IMR-90 (cell line): ENCODE data around the gene ETV4. TPM values are rescaled to one million over a fixed set of nuclear protein-coding genes. Genes with fewer than 3 reads are reported as not detected.

Source experiments
- ATAC-seq: fragments of 200-7000 bp; cut with Tn5 transposase; 2 replicates; pipeline ENCODE4 v1.9.1; 2020; ENCODE audit warnings: low read depth, mild to moderate bottlenecking, moderate library complexity
- BruUV-seq: library from RNA; stranded (reverse); fragments of 400-500 nt; replicated peaks from 2 replicates; lab custom pipeline; 2021; lab: Mats Ljungman, UMichigan
- CTCF ChIA-PET: fragments of 300-600 bp; formaldehyde crosslinking; extraction: SDS; loops from one replicate; lab custom pipeline; 2021; ENCODE audit warnings: antibody characterized with exemption; lab: Yijun Ruan, JAX
- POLR2A ChIA-PET: fragments of 300-600 bp; sonication (Branson Sonifier 250); formaldehyde crosslinking; loops from one replicate; lab custom pipeline; 2022; ENCODE audit warnings: antibody characterized with exemption; ENCODE audit not compliant: unreplicated experiment; lab: Charles Lee
- DNase-seq: peaks from one replicate; pipeline ENCODE4 v3.0.0; 2013
- H2AFZ ChIP-seq: replicated peaks from 2 replicates; pipeline ENCODE3; 2013; ENCODE audit warnings: low read length, mild to moderate bottlenecking; ENCODE audit not compliant: poor library complexity
- H2AK5ac ChIP-seq: 2 replicates; pipeline ENCODE4 v1.6.1; 2013; ENCODE audit warnings: low read depth, low read length, inconsistent platforms
- H2AK9ac ChIP-seq: replicated peaks from 2 replicates; pipeline ENCODE3; 2013; ENCODE audit warnings: mild to moderate bottlenecking, low read depth, low read length, moderate library complexity; ENCODE audit not compliant: poor library complexity
- H2BK120ac ChIP-seq: 2 replicates; pipeline ENCODE4 v1.6.1; 2013; ENCODE audit warnings: low read depth, low read length, inconsistent platforms
- H2BK15ac ChIP-seq: 3 replicates; pipeline ENCODE4 v1.6.1; 2013; ENCODE audit warnings: low read depth, low read length, inconsistent platforms
- H2BK20ac ChIP-seq: 2 replicates; pipeline ENCODE4 v1.6.1; 2013; ENCODE audit warnings: low read depth, mild to moderate bottlenecking, inconsistent platforms, low read length, moderate library complexity
- H2BK5ac ChIP-seq: 2 replicates; pipeline ENCODE4 v1.6.1; 2013; ENCODE audit warnings: mild to moderate bottlenecking, low read depth, low read length, inconsistent platforms; ENCODE audit not compliant: poor library complexity, severe bottlenecking
- H3K14ac ChIP-seq: replicated peaks from 2 replicates; pipeline ENCODE4 v1.6.1; 2013; ENCODE audit warnings: low read depth, low read length, inconsistent platforms
- H3K18ac ChIP-seq: 2 replicates; pipeline ENCODE4 v1.6.1; 2013; ENCODE audit warnings: low read depth, low read length, control low read depth
- H3K23ac ChIP-seq: 2 replicates; pipeline ENCODE4 v1.6.1; 2013; ENCODE audit warnings: low read depth, low read length, inconsistent platforms
- H3K27ac ChIP-seq: 2 replicates; pipeline ENCODE4 v1.5.1; 2013; ENCODE audit warnings: mild to moderate bottlenecking, control low read depth, low read length; ENCODE audit not compliant: insufficient read depth
- H3K27me3 ChIP-seq: 2 replicates; pipeline ENCODE4 v1.6.1; 2013; ENCODE audit warnings: low read length; ENCODE audit not compliant: control insufficient read depth, insufficient read depth
- H3K36me3 ChIP-seq: 2 replicates; pipeline ENCODE4 v1.6.1; 2013; ENCODE audit warnings: low read length, mixed read lengths; ENCODE audit not compliant: control insufficient read depth, insufficient read depth
- H3K4ac ChIP-seq: 2 replicates; pipeline ENCODE4 v1.6.1; 2013; ENCODE audit warnings: low read depth, low read length, inconsistent platforms
- H3K4me1 ChIP-seq: 2 replicates; pipeline ENCODE4 v1.6.1; 2013; ENCODE audit warnings: low read length, mixed read lengths; ENCODE audit not compliant: control insufficient read depth, insufficient read depth
- H3K4me2 ChIP-seq: 2 replicates; pipeline ENCODE4 v1.6.1; 2013; ENCODE audit warnings: low read depth, mild to moderate bottlenecking, control low read depth, low read length, moderate library complexity
- H3K4me3 ChIP-seq: 2 replicates; pipeline ENCODE4 v1.5.1; 2013; ENCODE audit warnings: low read depth, mild to moderate bottlenecking, control low read depth, low read length, moderate library complexity; ENCODE audit not compliant: insufficient read depth
- H3K56ac ChIP-seq: 2 replicates; pipeline ENCODE4 v1.6.1; 2013; ENCODE audit warnings: low read length, inconsistent platforms; ENCODE audit not compliant: insufficient read depth; ENCODE audit errors: extremely low read depth
- H3K79me1 ChIP-seq, 2 experiments: 2 replicates each; pipeline ENCODE4 v1.6.1; 2013; ENCODE audit warnings: low read length in 2 of 2, inconsistent platforms in 1 of 2, low read depth in 1 of 2
- H3K9ac ChIP-seq: 2 replicates; pipeline ENCODE4 v1.6.1; 2013; ENCODE audit warnings: low read depth, low read length, control low read depth
- H3K9me1 ChIP-seq: 2 replicates; pipeline ENCODE4 v1.6.1; 2013; ENCODE audit warnings: low read length, inconsistent platforms; ENCODE audit not compliant: insufficient read depth
- H3K9me3 ChIP-seq: 2 replicates; pipeline ENCODE4 v1.6.1; 2013; ENCODE audit warnings: low read length; ENCODE audit not compliant: control insufficient read depth, insufficient read depth
- H4K20me1 ChIP-seq: 2 replicates; pipeline ENCODE4 v1.6.1; 2013; ENCODE audit warnings: low read length, inconsistent platforms; ENCODE audit not compliant: insufficient read depth
- H4K5ac ChIP-seq: 2 replicates; pipeline ENCODE4 v1.6.1; 2013; ENCODE audit warnings: mild to moderate bottlenecking, low read depth, low read length, control low read depth
- H4K8ac ChIP-seq, 2 experiments: 2 replicates each; pipeline ENCODE4 v1.6.1; 2013; ENCODE audit warnings: low read depth in 2 of 2, low read length in 2 of 2, control low read depth in 1 of 2, inconsistent platforms in 1 of 2
- H4K91ac ChIP-seq: 2 replicates; pipeline ENCODE4 v1.6.1; 2013; ENCODE audit warnings: low read depth, low read length, inconsistent platforms; ENCODE audit not compliant: insufficient read depth
- BHLHE40 ChIP-seq: fragments of 150-350 bp; IDR thresholded peaks from 2 replicates; pipeline ENCODE4 v1.6.1; 2016; ENCODE audit warnings: mild to moderate bottlenecking, low read depth, low read length
- CEBPB ChIP-seq: IDR thresholded peaks from 2 replicates; pipeline ENCODE4 v1.6.1; 2012; ENCODE audit warnings: low read depth, low read length, improper control_type of control experiment
- CHD1 ChIP-seq: IDR thresholded peaks from 2 replicates; pipeline ENCODE4 v1.6.1; 2012; ENCODE audit warnings: low read depth, low read length, improper control_type of control experiment
- CTCF ChIP-seq: conservative IDR thresholded peaks from 2 replicates; pipeline ENCODE4 v1.5.1; 2012; ENCODE audit warnings: mild to moderate bottlenecking, low read depth, low read length, improper control_type of control experiment
- ELK1 ChIP-seq: fragments of 150-350 bp; IDR thresholded peaks from 2 replicates; pipeline ENCODE4 v1.6.1; 2016; ENCODE audit warnings: low read depth, mild to moderate bottlenecking, low read length, moderate library complexity, borderline replicate concordance
- FOS ChIP-seq: fragments of 150-350 bp; IDR thresholded peaks from 2 replicates; pipeline ENCODE4 v1.6.1; 2016; ENCODE audit warnings: low read depth, low read length
- MAFK ChIP-seq: IDR thresholded peaks from 2 replicates; pipeline ENCODE4 v1.6.1; 2012; ENCODE audit warnings: low read depth, low read length, improper control_type of control experiment
- MAZ ChIP-seq: IDR thresholded peaks from 2 replicates; pipeline ENCODE4 v1.6.1; 2012; ENCODE audit warnings: low read depth, mild to moderate bottlenecking, low read length, improper control_type of control experiment, moderate library complexity, borderline replicate concordance
- MXI1 ChIP-seq: IDR thresholded peaks from 2 replicates; pipeline ENCODE4 v1.6.1; 2012; ENCODE audit warnings: low read depth, mild to moderate bottlenecking, low read length, moderate library complexity, borderline replicate concordance
- RAD21 ChIP-seq: IDR thresholded peaks from 2 replicates; pipeline ENCODE4 v1.6.1; 2012; ENCODE audit warnings: low read length, improper control_type of control experiment
- RCOR1 ChIP-seq: IDR thresholded peaks from 2 replicates; pipeline ENCODE4 v1.6.1; 2012; ENCODE audit warnings: mild to moderate bottlenecking, low read length, improper control_type of control experiment; ENCODE audit not compliant: insufficient replicate concordance
- RFX5 ChIP-seq: IDR thresholded peaks from 2 replicates; pipeline ENCODE4 v1.8.0; 2012; ENCODE audit warnings: low read depth, mild to moderate bottlenecking, low read length, moderate library complexity
- SMC3 ChIP-seq: fragments of 150-350 bp; IDR thresholded peaks from 2 replicates; pipeline ENCODE4 v1.6.1; 2016; ENCODE audit warnings: low read depth, mild to moderate bottlenecking, antibody characterized with exemption, low read length, moderate library complexity
- USF2 ChIP-seq: fragments of 150-350 bp; IDR thresholded peaks from 2 replicates; pipeline ENCODE4 v1.6.1; 2017; ENCODE audit warnings: mild to moderate bottlenecking, antibody characterized with exemption, low read length, low read depth
- WGBS, 2 experiments: methylation state at CpG; one replicate each; pipeline versions ENCODE4 v1.1.5 to v1.1.7; 2013; ENCODE audit warnings: missing lambda C conversion rate in 2 of 2; ENCODE audit not compliant: insufficient read length in 1 of 2; ENCODE audit errors: extremely low coverage in 2 of 2; 5-methylcytosine and 5-hydroxymethylcytosine counted together
- dilution Hi-C: fragments of 300-500 bp; cut with HindIII; formaldehyde crosslinking; loops from one replicate; pipeline ENCODE4 v1.14.3; 2018; ENCODE audit warnings: low sequenced_read_pairs; ENCODE audit not compliant: unreplicated experiment
- in situ Hi-C: fragments of 300-500 bp; cut with MboI; formaldehyde crosslinking; loops from 3 replicates; pipeline ENCODE4 v1.14.3; 2019; ENCODE audit warnings: low sequenced_read_pairs, inconsistent platforms, mixed read lengths
- intact Hi-C: fragments of 100-400 bp; cut with micrococcal nuclease; formaldehyde crosslinking; loops from 2 replicates; pipeline ENCODE4 v1.10.0; 2022
- polyA plus RNA-seq, 3 experiments: library from polyadenylated mRNA; depleted of rRNA; stranded (reverse); fragments of >200 nt; gene quantifications; 2 replicates each; pipeline ENCODE4 v1.2.3, GENCODE V29; 2012; ENCODE audit warnings: low replicate concordance in 1 of 3
- total RNA-seq: library from RNA; depleted of rRNA; stranded (reverse); fragments of >200 nt; gene quantifications from 2 replicates; pipeline ENCODE4 v1.2.3, GENCODE V29; 2012

The ETV4 gene
- total and polyA plus RNA-seq, 2 of the 4 experiments (the other 2 are of a cell fraction): 4.3 to 13.2 TPM

- WGBS, 2 experiments: no CpG with 5 or more reads among the region's 10 CpGs
- no peak overlapping the region for H3K23ac ChIP-seq
- H2BK5ac ChIP-seq: no peak overlapping the region
- H3K27ac ChIP-seq: no peak overlapping the region
- ChIA-PET CTCF (interaction anchor here (0.6 to 8.7 kb wide), 10 partner anchors 11 to 183 kb away, joined by 3 to 82 read pairs (median 4); no protein-coding TSS in a partner anchor), POLR2A (interaction anchor here (1.9 kb wide), 1 partner anchor 97 kb away, joined by 6 read pairs; no protein-coding TSS in a partner anchor)
- H2BK15ac ChIP-seq: peak overlapping the region; percentile 75; the same call in 1 of the 3 replicates
- no peaks in the 10 kb centered on the region for H3K36me3 ChIP-seq
- peak overlapping the region; percentile 7 for H2AK9ac ChIP-seq
- peak overlapping the region; percentile 66 for H2BK120ac ChIP-seq
- peak overlapping the region; percentile 67 for H2AFZ ChIP-seq
- no peak overlapping the region for H3K18ac ChIP-seq
- DNase-seq (peak; percentile 77), ATAC-seq (peak; percentile 71)
- peaks cover 14% of the 10 kb centered on the region for H3K4me1 ChIP-seq
- H3K9ac ChIP-seq: no peak overlapping the region
- no peaks in the 10 kb centered on the region for H3K27me3 ChIP-seq
- in situ Hi-C loops: loop anchor here (5.0 kb wide), 2 partner anchors 96 to 176 kb away; no protein-coding TSS in a partner anchor
- no peak overlapping the region for H3K4me2 ChIP-seq
- 0 out of 2 replicates have a peak overlapping the region, but pooled peaks have one; percentile 59 for H2AK5ac ChIP-seq
- no peak overlapping the region for H4K5ac ChIP-seq
- H4K8ac ChIP-seq: peak overlapping the region in 1 of 2 experiments; percentile 41; a peak in 1 of 4 replicates
- H2BK20ac ChIP-seq: peak overlapping the region; percentile 50; the same call in 1 of the 2 replicates
- peak overlapping the region; percentile 79 for H3K4ac ChIP-seq
- H4K20me1 ChIP-seq: no peaks in the 10 kb centered on the region
- H3K56ac ChIP-seq: no peak overlapping the region
- intact Hi-C loops: loop anchor here (1.0 kb wide), 1 partner anchor 97 kb away; no protein-coding TSS in a partner anchor
- H3K9me1 ChIP-seq: peaks cover 15% of the 10 kb centered on the region
- dilution Hi-C loops: no loop called here
- H3K14ac ChIP-seq: no peak overlapping the region; the same call in 1 of the 2 replicates
- no TSS peak for BruUV-seq
- H3K9me3 ChIP-seq: no peaks in the 10 kb centered on the region
- H3K4me3 ChIP-seq: no peak overlapping the region
- H3K79me1 ChIP-seq: no peaks in the 10 kb centered on the region
- no peak overlapping the region for H4K91ac ChIP-seq
- no peak for TF ChIP-seq CHD1
- TF ChIP-seq MAZ: no peak
- TF ChIP-seq FOS: no peak
- no peak for TF ChIP-seq BHLHE40
- TF ChIP-seq MAFK: no peak
- no peak for TF ChIP-seq USF2
- TF ChIP-seq CTCF: peak; percentile 93
- no peak for TF ChIP-seq RFX5
- no peak for TF ChIP-seq MXI1
- peak; percentile 99 for TF ChIP-seq RAD21
- TF ChIP-seq RCOR1: no peak
- TF ChIP-seq CEBPB: no peak
- peak; percentile 99 for TF ChIP-seq SMC3
- no peak for TF ChIP-seq ELK1
Measured at GRCh38 chr17:43576563-43577229, 30.6 kb upstream of the ETV4 start.
